HG02763 (cell line): ENCODE data around the gene DNAJC15.

Source experiments
- ATAC-seq: cut with Tn5 transposase; IDR thresholded peaks from one replicate; pipeline ENCODE4 v1.9.1; 2021; ENCODE audit warnings: mild to moderate bottlenecking, moderate library complexity; ENCODE audit not compliant: unreplicated experiment

DNAJC15 gene

DNA sequence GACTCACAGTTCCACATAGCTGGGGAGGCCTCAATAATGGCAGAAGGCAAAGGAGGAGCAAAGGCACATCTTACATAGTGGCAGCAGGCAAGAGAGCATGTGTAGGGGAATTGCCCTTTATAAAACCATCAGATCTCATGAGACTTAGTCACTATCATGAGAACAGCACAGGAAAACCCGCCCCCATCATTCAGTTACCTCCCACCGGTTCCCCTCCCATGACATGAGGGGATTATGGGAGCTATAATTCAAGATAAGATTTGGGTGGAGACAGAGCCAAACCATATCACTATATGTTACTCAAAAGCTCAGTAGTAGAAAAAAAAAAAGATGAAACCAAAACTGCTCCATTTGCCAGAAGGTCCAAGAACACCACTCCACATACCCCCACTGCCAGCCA is 58.5 kb downstream of the DNAJC15 start:
- ATAC-seq = no peak

DNA sequence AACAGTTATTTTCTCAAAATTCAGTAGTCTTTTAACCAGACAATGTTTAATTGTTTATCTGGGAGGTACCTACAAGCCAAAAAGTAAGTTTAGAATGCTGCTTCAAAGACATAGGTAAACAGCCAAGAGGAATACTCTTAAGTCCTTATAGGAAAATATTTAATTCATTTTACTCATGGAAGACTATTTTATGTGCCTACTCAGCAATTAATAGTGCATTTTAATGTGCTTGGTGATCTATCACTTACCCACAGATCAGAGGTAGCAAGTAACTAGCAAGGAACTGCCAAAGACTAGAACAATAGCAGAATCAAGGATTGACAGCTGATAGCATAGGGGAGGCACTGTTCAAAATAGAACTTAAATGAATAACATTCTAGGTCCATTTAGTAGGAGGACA is 60.4 kb downstream of the DNAJC15 start:
- no peak for ATAC-seq

GRCh38 chr13:43085545-43085944 is 62.2 kb downstream of the DNAJC15 start:
- no peak for ATAC-seq

GRCh38 chr13:43086181-43086580 is 62.8 kb downstream of the DNAJC15 start:
- ATAC-seq = no peak

DNA sequence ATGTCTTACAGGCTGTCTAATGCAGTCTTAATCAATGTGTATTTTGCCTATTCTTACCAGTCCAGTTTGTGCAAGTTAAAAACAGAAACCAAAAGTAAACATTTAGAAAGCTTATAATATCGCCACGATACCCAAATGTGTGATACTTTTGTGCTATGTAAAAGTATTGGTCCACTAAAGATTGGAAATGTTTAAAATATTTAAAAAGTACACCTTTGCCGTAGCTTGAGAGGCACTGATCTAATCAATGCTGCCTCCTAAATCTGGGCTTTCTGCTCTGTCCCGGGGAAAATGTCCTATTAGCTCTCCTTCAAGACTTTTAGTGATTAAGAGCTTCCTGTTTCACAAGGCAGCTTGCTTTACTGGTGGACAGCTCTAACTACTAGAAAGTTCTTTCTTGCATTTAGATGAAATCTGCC is 64.7 kb downstream of the DNAJC15 start:
- no peak for ATAC-seq

DNA sequence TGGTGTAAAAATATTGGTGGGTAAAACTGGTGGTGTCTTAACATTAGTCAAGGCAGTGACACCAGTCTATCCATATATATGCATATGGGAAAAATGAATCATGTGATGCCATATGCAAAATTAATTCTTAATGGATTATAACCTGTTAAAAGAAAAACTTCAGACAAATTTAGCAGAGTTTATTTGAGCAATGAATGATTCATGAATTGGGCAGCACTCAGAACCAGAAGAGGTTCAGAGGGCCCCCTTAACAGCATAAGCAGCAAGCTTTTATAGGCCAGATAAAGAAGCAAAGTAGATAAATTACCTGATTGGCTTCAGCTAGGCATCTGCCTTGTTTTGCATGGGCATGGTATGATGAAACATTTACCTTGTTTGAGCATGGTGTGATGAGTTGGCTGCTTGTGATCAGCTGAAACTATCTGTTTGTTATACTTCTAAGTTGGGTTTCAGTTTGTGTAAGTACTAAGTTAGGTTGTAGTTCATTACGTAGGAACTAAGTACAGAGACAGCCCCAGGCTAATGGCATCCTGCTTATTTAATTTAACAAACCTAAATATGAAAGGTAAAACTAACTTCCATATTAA is 66.6 kb downstream of the DNAJC15 start:
- no peak for ATAC-seq

GRCh38 chr13:43094901-43095300 is 71.5 kb downstream of the DNAJC15 start:
- peak; percentile 62 for ATAC-seq

DNA sequence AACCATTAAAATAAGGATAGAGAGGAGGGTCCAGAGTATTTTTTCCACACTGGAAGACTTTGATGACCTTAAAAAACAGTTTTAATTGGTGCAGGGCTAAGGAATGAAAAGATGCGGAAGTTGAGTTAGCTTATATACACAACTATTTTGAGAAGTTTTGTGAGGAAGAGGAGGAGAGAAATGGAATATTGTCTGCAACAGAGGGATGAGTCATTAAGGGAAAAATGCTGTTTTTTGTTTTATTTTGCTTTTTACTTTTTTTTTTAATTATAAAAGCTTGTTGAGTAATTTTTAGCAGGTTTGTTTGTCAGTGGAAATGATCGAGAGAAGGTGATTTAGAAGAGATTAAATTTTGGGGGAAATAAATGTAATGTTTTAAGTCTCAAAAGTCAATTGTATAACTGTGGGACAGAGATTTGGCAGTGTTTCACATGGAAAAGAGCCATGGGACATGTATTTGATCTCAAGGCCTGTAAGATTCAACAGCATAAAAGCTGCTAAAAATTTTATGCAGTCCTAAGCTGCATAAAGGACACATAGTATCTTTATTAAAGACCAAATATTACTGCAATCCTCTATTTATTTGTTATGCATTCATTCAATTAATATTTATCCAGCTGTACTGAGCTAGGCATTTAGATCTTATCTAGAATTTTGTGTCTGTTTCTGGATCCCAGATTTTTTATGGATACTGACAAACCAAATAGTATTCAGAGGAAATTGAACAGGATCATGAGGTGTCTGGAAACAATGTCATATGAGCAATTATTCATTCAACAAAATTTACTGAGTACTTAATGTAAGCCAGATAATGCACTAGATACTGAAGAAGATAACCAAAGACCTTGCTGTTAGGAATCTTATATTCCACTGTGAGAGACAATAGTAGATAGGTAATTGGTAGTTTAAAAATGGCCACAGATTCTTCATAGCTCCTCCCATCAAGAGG is 72.7 kb downstream of the DNAJC15 start:
- ATAC-seq = no peak

DNA sequence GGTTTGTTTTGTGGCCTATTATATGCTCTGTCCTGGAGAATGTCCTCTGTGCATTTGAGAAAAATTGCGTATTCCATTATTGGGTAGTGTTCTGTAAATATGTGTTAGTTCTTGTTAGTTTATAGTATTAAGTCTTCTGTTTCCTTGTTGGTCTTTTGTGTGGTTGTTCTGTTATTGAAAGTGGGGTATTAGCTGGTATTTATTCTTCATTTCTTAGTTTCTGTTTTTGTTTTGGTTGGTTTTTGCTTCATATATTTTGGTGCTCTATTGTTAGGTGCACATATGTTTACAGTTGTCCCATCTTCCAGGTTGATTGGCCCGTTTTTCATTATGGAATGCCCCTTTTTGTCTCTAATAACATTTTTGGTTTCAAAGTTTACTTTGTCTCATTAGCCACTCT is 77.3 kb downstream of the DNAJC15 start:
- ATAC-seq = no peak

DNA sequence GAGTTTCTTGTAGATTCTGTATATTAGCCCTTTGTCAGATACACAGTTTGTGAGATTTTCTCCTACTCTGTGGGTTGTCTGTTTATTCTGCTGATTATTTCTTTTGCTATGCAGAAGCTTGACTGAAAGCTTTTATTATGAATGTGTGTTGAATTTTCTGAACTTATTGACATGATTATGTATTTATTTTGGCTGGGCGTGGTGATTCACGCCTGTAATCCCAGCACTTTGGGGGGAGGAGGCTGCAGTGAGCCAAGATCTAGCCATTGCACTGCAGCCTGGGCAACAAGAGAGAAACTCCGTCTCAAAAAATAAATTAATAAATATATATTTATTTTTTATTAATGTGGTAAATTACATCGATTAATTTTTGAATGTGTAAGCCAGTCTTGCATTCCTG is 78.9 kb downstream of the DNAJC15 start:
- ATAC-seq = no peak

- no peak for ATAC-seq
These were observed 84.4 kb downstream of the DNAJC15 start for GRCh38 chr13:43107780-43108179.

DNA sequence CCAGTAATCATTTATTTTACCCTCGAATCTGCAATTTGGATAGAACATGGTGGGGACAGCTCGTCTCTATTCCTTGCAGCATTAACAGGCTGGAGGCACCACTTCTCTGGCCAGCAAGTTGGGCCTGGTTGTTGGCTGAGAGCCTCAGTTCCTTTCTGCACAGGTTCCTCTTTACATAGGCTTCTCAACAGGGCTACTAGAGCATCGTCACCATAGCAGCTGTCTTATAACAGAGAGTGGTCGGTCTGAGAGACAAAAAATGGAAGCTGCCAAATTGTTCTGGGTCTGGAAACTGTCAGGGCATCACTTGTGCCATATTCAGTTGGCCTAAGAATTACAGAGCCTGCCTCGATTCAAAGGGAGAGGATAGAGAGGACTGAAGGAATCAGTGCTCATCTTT is 86.7 kb downstream of the DNAJC15 start:
- no peak for ATAC-seq

- ATAC-seq = no peak
These were observed 87.3 kb downstream of the DNAJC15 start for GRCh38 chr13:43110658-43111057.

GRCh38 chr13:43111559-43112400 is 88.4 kb downstream of the DNAJC15 start:
- no peak for ATAC-seq

DNA sequence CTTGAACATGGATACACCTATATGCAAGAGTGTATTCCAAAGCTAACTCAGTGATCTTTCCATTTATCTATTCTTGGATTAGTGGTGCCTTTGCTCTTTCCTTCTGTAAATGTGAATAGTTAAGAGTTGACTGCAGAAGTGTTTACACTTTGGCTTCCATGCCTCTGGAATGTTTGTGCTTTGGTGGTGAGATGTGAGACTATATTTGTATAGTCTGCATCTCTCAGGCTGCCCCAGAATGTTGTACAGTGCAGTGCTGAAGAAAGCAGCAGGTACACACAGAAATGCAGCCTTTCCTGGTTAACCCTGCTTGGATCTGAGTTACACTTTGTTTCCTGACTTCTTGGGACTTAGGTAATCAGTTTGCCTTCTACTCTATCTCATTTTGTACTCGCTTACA is 90.2 kb downstream of the DNAJC15 start:
- ATAC-seq = no peak

- no peak for ATAC-seq
These were observed 91.1 kb downstream of the DNAJC15 start for GRCh38 chr13:43114504-43114903.

GRCh38 chr13:43115141-43115540 is 91.8 kb downstream of the DNAJC15 start:
- ATAC-seq = no peak

- ATAC-seq = no peak
These were observed 92.9 kb downstream of the DNAJC15 start for GRCh38 chr13:43116242-43116641.

GRCh38 chr13:43118521-43118920 is 95.1 kb downstream of the DNAJC15 start:
- ATAC-seq = no peak

GRCh38 chr13:43119206-43119605 is 95.8 kb downstream of the DNAJC15 start:
- ATAC-seq = no peak

- ATAC-seq = no peak
These were observed 99.4 kb downstream of the DNAJC15 start for GRCh38 chr13:43122791-43123190.
